Measurements from ENCODE around the gene REST. TPM values are rescaled to one million over a fixed set of nuclear protein-coding genes. Genes with fewer than 3 reads are reported as not detected.

REST gene
- polyA plus RNA-seq, 1 of the 3 experiments (the other 2 are of a cell fraction) = 6.0 TPM

- WGBS (ENCODE audit: low lambda C conversion rate) = 18% methylated on average over 10 of the region's 10 CpGs
- Histone ChIP-seq H3K36me3 (replicated peaks in 1 of 2; ENCODE audit: control insufficient read depth in 1 of 2, insufficient read depth in 2 of 2, low read length in 1 of 2) (no peaks in the 10 kb centered on the region), H3K4me2 (0 out of 2 replicates have a peak overlapping the region, but pooled peaks have one; percentile 14), H3K4me1 (ENCODE audit: control insufficient read depth in 1 of 2, insufficient read depth in 2 of 2, low read depth in 1 of 2, low read length in 1 of 2) (peaks cover 0 to 7% of the 10 kb centered on the region in 2 experiments; a peak in 1 of 4 replicates), H3K27ac (ENCODE audit: low read depth in 2 of 2, low read length in 1 of 2) (peak overlapping the region in 1 of 2 experiments; percentile 90; a peak in 2 of 4 replicates), H3K79me2 (ENCODE audit: insufficient read depth) (no peaks in the 10 kb centered on the region), H3K27me3 (ENCODE audit: insufficient read depth) (no peaks in the 10 kb centered on the region), H2AFZ (ENCODE audit: low read depth) (0 out of 2 replicates have a peak overlapping the region, but pooled peaks have one; percentile 43), H4K20me1 (ENCODE audit: insufficient read depth) (no peaks in the 10 kb centered on the region), H3K9me3 (no peaks in the 10 kb centered on the region), H3K4me3 (ENCODE audit: low read depth in 2 of 2, low read length in 1 of 2) (peak overlapping the region in 1 of 2 experiments; percentile 30; a peak in 2 of 4 replicates), H3F3A (replicated peaks; ENCODE audit: insufficient read depth) (no peaks in the 10 kb centered on the region), H3K9me2 (no peaks in the 10 kb centered on the region), H3K9ac (no peak overlapping the region)
- ChIA-PET CTCF (interaction anchor here (1.0 to 1.4 kb wide), 5 partner anchors 14 to 923 kb away, joined by 3 to 5 read pairs (median 4); no protein-coding TSS in a partner anchor), POLR2A (no interaction called here)
- TF ChIP-seq CHD2 (IDR thresholded peaks at IDR 0.05; ENCODE audit: low read length, partially characterized antibody) (no peak), RFX5 (IDR thresholded peaks at IDR 0.05; ENCODE audit: low read length) (no peak; the same call in 1 of the 2 replicates), GATA2 (CRISPR knock-in tag; IDR thresholded peaks at IDR 0.05) (0 out of 2 replicates have a peak, but pooled peaks have one; percentile 32)
- TF ChIP-seq, protein P1, sequence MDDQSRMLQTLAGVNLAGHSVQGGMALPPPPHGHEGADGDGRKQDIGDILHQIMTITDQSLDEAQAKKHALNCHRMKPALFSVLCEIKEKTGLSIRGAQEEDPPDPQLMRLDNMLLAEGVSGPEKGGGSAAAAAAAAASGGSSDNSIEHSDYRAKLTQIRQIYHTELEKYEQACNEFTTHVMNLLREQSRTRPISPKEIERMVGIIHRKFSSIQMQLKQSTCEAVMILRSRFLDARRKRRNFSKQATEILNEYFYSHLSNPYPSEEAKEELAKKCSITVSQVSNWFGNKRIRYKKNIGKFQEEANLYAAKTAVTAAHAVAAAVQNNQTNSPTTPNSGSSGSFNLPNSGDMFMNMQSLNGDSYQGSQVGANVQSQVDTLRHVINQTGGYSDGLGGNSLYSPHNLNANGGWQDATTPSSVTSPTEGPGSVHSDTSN (IDR thresholded peaks at IDR 0.05) = no peak
- peak; percentile 69 for DNase-seq
Measured at GRCh38 chr4:56871371-56871866, 36.3 kb upstream of the REST start.

- ChIA-PET CTCF (interaction anchor here (1.2 kb wide), 1 partner anchor 10 kb away, joined by 3 read pairs; no protein-coding TSS in a partner anchor), POLR2A (no interaction called here)
- no peaks in the 10 kb centered on the region for H3K36me3 ChIP-seq (replicated peaks in 1 of 2; ENCODE audit: control insufficient read depth in 1 of 2, insufficient read depth in 2 of 2, low read length in 1 of 2)
- no peak overlapping the region for H3K27ac ChIP-seq (ENCODE audit: low read depth in 2 of 2, low read length in 1 of 2)
- no peaks in the 10 kb centered on the region for H3F3A ChIP-seq (replicated peaks; ENCODE audit: insufficient read depth)
- H3K4me2 ChIP-seq = no peak overlapping the region
- H3K79me2 ChIP-seq (ENCODE audit: insufficient read depth) = no peaks in the 10 kb centered on the region
- no peaks in the 10 kb centered on the region for H4K20me1 ChIP-seq (ENCODE audit: insufficient read depth)
- no peak overlapping the region for H3K9ac ChIP-seq
- TF ChIP-seq POLR2AphosphoS5 (IDR thresholded peaks at IDR 0.05; ENCODE audit: low read depth, low read length) = no peak
- TF ChIP-seq, protein P2, sequence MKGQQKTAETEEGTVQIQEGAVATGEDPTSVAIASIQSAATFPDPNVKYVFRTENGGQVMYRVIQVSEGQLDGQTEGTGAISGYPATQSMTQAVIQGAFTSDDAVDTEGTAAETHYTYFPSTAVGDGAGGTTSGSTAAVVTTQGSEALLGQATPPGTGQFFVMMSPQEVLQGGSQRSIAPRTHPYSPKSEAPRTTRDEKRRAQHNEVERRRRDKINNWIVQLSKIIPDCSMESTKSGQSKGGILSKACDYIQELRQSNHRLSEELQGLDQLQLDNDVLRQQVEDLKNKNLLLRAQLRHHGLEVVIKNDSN (IDR thresholded peaks at IDR 0.05; ENCODE audit: borderline replicate concordance, low read depth) = no peak
- TF ChIP-seq MEF2A (IDR thresholded peaks at IDR 0.05; ENCODE audit: borderline replicate concordance, low read depth) = no peak
- TF ChIP-seq EZH2phosphoT487 (IDR thresholded peaks at IDR 0.05; ENCODE audit: borderline replicate concordance, low read depth) = no peak
- no peak for TF ChIP-seq NRF1 (IDR thresholded peaks at IDR 0.05; ENCODE audit: low read depth, low read length)
- no peak for TF ChIP-seq RXRA (IDR thresholded peaks at IDR 0.05; ENCODE audit: borderline replicate concordance, low read depth)
- no peak overlapping the region for H3K4me3 ChIP-seq (ENCODE audit: low read depth in 2 of 2, low read length in 1 of 2)
- H3K9me3 ChIP-seq = no peaks in the 10 kb centered on the region
- peaks cover 0 to 7% of the 10 kb centered on the region in 2 experiments; a peak in 1 of 4 replicates for H3K4me1 ChIP-seq (ENCODE audit: control insufficient read depth in 1 of 2, insufficient read depth in 2 of 2, low read depth in 1 of 2, low read length in 1 of 2)
- DNase-seq = no peak
- H3K9me2 ChIP-seq = no peaks in the 10 kb centered on the region
- no peak overlapping the region for H2AFZ ChIP-seq (ENCODE audit: low read depth)
- no peaks in the 10 kb centered on the region for H3K27me3 ChIP-seq (ENCODE audit: insufficient read depth)
- WGBS (ENCODE audit: low lambda C conversion rate) = 81% methylated on average over 10 of the region's 10 CpGs
Measured at GRCh38 chr4:56874166-56874565, 33.5 kb upstream of the REST start.
